PC-9 (cell line): Measurements from ENCODE around the gene IMP4. TPM values are rescaled to one million over a fixed set of nuclear protein-coding genes. Genes with fewer than 3 reads are reported as not detected.

Source experiments
- BruUV-seq: library from RNA; stranded (reverse); fragments of 400-500 nt; replicated peaks from 2 replicates; lab custom pipeline; 2021; lab: Mats Ljungman, UMichigan
- CTCF ChIA-PET: fragments of 300-600 bp; sonication (Branson Sonifier 250); formaldehyde crosslinking; loops from one replicate; lab custom pipeline; 2022; ENCODE audit warnings: antibody characterized with exemption; lab: Charles Lee
- POLR2A ChIA-PET: fragments of 300-600 bp; sonication (Branson Sonifier 250); formaldehyde crosslinking; loops from one replicate; lab custom pipeline; 2022; ENCODE audit warnings: antibody characterized with exemption; ENCODE audit not compliant: unreplicated experiment; lab: Charles Lee
- DNase-seq, 2 experiments: peaks; one replicate each; pipeline versions ENCODE4 v3.0.0 to v3.0.0-alpha.2; 2015 to 2022; ENCODE audit warnings: mixed read lengths in 1 of 2
- H2AFZ ChIP-seq: fragments of 200-600 bp; sonication (generic); 2 replicates; pipeline ENCODE4 v1.8.1; 2017; ENCODE audit warnings: antibody characterized with exemption
- H3F3A ChIP-seq: fragments of 200-600 bp; sonication (generic); 2 replicates; pipeline ENCODE4 v1.8.1; 2017; ENCODE audit warnings: antibody characterized with exemption, mild to moderate bottlenecking, low read depth; ENCODE audit not compliant: insufficient read depth
- H3K27ac ChIP-seq: fragments of 200-600 bp; sonication (generic); 2 replicates; pipeline ENCODE4 v1.6.1; 2016; ENCODE audit warnings: mixed run types
- H3K27me3 ChIP-seq: fragments of 200-600 bp; sonication (generic); 2 replicates; pipeline ENCODE4 v1.6.1; 2016; ENCODE audit warnings: low read depth, mixed run types; ENCODE audit not compliant: insufficient read depth
- H3K36me3 ChIP-seq: fragments of 200-600 bp; sonication (generic); 2 replicates; pipeline ENCODE4 v1.6.1; 2016; ENCODE audit warnings: low read depth, mixed run types
- H3K4me1 ChIP-seq: fragments of 200-600 bp; sonication (generic); replicated peaks from 2 replicates; pipeline ENCODE4 v1.6.1; 2016; ENCODE audit warnings: mixed run types; ENCODE audit not compliant: insufficient read depth
- H3K4me2 ChIP-seq: fragments of 200-600 bp; sonication (generic); 2 replicates; pipeline ENCODE4 v1.6.1; 2017; ENCODE audit warnings: mixed run types
- H3K4me3 ChIP-seq: fragments of 200-600 bp; sonication (generic); 2 replicates; pipeline ENCODE4 v1.6.1; 2016; ENCODE audit warnings: mixed run types
- H3K79me2 ChIP-seq: fragments of 200-600 bp; sonication (generic); 2 replicates; pipeline ENCODE4 v1.6.1; 2017; ENCODE audit warnings: low read depth, mixed run types
- H3K9me2 ChIP-seq: fragments of 200-600 bp; sonication (generic); 2 replicates; pipeline ENCODE4 v1.8.1; 2017; ENCODE audit warnings: mild to moderate bottlenecking; ENCODE audit not compliant: insufficient read depth
- H3K9me3 ChIP-seq: fragments of 200-600 bp; sonication (generic); 2 replicates; pipeline ENCODE4 v1.8.1; 2016; ENCODE audit warnings: low read depth; ENCODE audit not compliant: insufficient read depth
- H4K20me1 ChIP-seq: fragments of 200-600 bp; sonication (generic); 2 replicates; pipeline ENCODE4 v1.8.1; 2017; ENCODE audit not compliant: insufficient read depth
- EZH2 ChIP-seq: fragments of 200-600 bp; sonication (generic); IDR thresholded peaks from 2 replicates; pipeline ENCODE4 v1.8.0; 2017; ENCODE audit warnings: antibody characterized with exemption, low read depth
- intact Hi-C: fragments of 100-400 bp; cut with micrococcal nuclease; formaldehyde crosslinking; loops from one replicate; pipeline ENCODE4 v1.10.0; 2022; ENCODE audit not compliant: unreplicated experiment
- total RNA-seq: library from RNA; stranded (reverse); gene quantifications from 2 replicates; pipeline ENCODE4 v1.2.3, GENCODE V29; 2021
- TF ChIP-seq, protein P1 (sequence below): fragments of 200-600 bp; sonication (generic); conservative IDR thresholded peaks from 2 replicates; pipeline ENCODE4 v1.6.1; 2017; ENCODE audit warnings: mixed run types, antibody characterized with exemption, mild to moderate bottlenecking, moderate library complexity

IMP4 gene
- total RNA-seq, 1 experiment from 2014 or later, result 76.8 TPM

DNA sequence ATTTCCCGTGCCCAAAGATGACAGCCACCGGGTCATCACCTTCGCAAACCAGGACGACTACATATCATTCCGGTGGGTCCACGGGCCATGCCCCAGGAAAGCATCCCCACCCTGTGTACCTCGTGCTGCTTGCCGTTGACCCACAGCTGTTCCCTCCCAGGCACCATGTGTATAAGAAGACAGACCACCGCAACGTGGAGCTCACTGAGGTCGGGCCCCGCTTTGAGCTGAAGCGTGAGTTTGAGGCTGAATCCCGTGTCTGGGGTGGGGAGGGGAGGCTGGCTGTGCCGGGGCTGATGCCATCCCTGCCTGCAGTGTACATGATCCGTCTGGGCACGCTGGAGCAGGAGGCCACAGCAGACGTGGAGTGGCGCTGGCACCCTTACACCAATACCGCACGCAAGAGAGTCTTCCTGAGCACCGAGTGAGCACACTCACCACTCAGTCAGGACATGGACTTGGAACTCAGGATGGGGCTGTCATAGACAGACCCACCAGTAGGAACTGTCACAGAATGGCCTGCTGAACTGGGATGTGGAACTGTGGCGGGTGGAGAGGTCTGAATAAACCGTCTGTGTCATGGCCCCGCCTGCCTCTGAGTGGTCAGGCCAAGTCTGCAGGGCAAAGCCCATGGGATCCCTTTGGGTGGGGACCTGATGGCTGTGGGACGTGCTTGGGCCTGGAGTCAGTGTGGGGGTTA, 3.5 kb downstream of the IMP4 start:
- ChIA-PET POLR2A (no interaction called here), CTCF (no interaction called here)
- Histone ChIP-seq H3K79me2 (peaks cover 19% of the 10 kb centered on the region), H3K4me1 (peaks cover 8% of the 10 kb centered on the region; the same call in 1 of the 2 replicates), H3K9me2 (no peaks in the 10 kb centered on the region), H3K9me3 (no peaks in the 10 kb centered on the region), H3K36me3 (peaks cover 8% of the 10 kb centered on the region; the same call in 1 of the 2 replicates), H3K4me2 (no peak overlapping the region), H3K27me3 (no peaks in the 10 kb centered on the region), H3F3A (peaks cover 11% of the 10 kb centered on the region; the same call in 1 of the 2 replicates), H2AFZ (no peak overlapping the region), H3K27ac (no peak overlapping the region), H4K20me1 (peaks cover 9% of the 10 kb centered on the region), H3K4me3 (no peak overlapping the region)
- BruUV-seq, result no TSS peak
- intact Hi-C loops, result no loop called here
- no peak for DNase-seq
- no peak for TF ChIP-seq EZH2
- TF ChIP-seq, protein P1, sequence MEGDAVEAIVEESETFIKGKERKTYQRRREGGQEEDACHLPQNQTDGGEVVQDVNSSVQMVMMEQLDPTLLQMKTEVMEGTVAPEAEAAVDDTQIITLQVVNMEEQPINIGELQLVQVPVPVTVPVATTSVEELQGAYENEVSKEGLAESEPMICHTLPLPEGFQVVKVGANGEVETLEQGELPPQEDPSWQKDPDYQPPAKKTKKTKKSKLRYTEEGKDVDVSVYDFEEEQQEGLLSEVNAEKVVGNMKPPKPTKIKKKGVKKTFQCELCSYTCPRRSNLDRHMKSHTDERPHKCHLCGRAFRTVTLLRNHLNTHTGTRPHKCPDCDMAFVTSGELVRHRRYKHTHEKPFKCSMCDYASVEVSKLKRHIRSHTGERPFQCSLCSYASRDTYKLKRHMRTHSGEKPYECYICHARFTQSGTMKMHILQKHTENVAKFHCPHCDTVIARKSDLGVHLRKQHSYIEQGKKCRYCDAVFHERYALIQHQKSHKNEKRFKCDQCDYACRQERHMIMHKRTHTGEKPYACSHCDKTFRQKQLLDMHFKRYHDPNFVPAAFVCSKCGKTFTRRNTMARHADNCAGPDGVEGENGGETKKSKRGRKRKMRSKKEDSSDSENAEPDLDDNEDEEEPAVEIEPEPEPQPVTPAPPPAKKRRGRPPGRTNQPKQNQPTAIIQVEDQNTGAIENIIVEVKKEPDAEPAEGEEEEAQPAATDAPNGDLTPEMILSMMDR, result no peak

DNA sequence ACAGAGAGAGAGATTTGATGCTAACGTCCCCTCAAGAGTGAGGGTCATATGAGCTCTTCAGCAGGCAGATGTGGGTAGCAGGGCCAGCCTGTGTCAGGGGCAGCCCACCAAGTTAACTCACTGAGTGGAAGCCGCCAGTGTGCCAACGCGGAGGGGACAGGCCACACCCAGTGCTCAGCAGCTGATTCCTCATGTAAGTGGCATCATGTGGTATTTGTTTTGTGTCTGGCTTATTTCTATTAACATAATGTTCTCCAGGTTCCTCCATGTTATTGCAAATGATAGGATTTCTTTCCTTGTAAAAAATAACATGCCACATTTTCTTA, 4.0 kb downstream of the IMP4 start:
- H4K20me1 ChIP-seq, result peaks cover 9% of the 10 kb centered on the region
- no peak overlapping the region for H2AFZ ChIP-seq
- peaks cover 19% of the 10 kb centered on the region for H3K79me2 ChIP-seq
- no peak overlapping the region for H3K27ac ChIP-seq
- TF ChIP-seq EZH2, result no peak
- TF ChIP-seq, protein P1, result no peak
- CTCF ChIA-PET, result no interaction called here
- POLR2A ChIA-PET, result no interaction called here
- peaks cover 8% of the 10 kb centered on the region; the same call in 1 of the 2 replicates for H3K36me3 ChIP-seq
- intact Hi-C loops, result no loop called here
- H3F3A ChIP-seq, result peaks cover 11% of the 10 kb centered on the region; the same call in 1 of the 2 replicates
- no peaks in the 10 kb centered on the region for H3K9me3 ChIP-seq
- no TSS peak for BruUV-seq
- DNase-seq, result no peak
- H3K4me2 ChIP-seq, result no peak overlapping the region
- peaks cover 6% of the 10 kb centered on the region; the same call in 1 of the 2 replicates for H3K4me1 ChIP-seq
- no peaks in the 10 kb centered on the region for H3K27me3 ChIP-seq
- no peaks in the 10 kb centered on the region for H3K9me2 ChIP-seq
- H3K4me3 ChIP-seq, result no peak overlapping the region

DNA sequence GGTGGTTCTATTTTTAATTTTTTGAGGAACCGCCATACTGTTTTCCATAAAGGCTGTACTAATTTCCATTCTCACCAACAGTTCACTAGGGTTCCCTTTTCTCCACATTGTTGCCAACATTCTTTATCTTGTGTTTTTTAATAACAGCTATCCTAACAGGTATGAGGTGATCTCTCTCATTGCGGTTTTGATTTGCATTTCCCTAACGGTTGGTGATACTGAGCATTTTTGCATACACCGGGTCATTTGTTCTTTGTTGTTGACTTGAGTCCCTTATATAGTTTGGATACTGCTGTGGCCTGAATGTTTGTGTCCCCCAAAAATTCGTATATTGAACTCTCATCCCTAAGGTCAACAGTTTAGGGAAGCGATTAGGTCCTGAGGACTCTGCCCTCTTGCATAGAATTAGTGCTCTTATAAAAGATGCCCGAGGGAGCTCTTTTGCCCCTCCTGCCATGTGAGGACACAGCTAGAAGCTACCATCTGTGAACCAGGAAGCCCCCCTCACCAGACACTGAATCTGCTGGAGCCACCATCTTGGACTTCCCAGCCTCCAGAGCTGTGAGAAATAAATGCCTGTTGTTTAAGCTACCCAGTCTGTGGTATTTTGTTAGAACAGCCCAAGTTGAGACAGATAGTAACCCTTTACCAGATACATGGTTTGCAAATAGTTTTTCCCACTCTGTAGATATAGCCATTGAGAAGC, 4.7 kb downstream of the IMP4 start:
- H2AFZ ChIP-seq, result no peak overlapping the region
- TF ChIP-seq, protein P1, result no peak
- no peak for TF ChIP-seq EZH2
- H4K20me1 ChIP-seq, result peaks cover 9% of the 10 kb centered on the region
- H3K4me1 ChIP-seq, result peaks cover 6% of the 10 kb centered on the region; the same call in 1 of the 2 replicates
- no peaks in the 10 kb centered on the region for H3K9me2 ChIP-seq
- no TSS peak for BruUV-seq
- H3K9me3 ChIP-seq, result no peaks in the 10 kb centered on the region
- no peak for DNase-seq
- H3F3A ChIP-seq, result peaks cover 11% of the 10 kb centered on the region; the same call in 1 of the 2 replicates
- H3K36me3 ChIP-seq, result peaks cover 8% of the 10 kb centered on the region; the same call in 1 of the 2 replicates
- POLR2A ChIA-PET, result interaction anchor here (0.6 kb wide), 1 partner anchor 94 kb away, joined by 3 read pairs; no protein-coding TSS in a partner anchor
- no peak overlapping the region for H3K4me2 ChIP-seq
- no peak overlapping the region for H3K4me3 ChIP-seq
- peaks cover 19% of the 10 kb centered on the region for H3K79me2 ChIP-seq
- no peaks in the 10 kb centered on the region for H3K27me3 ChIP-seq
- no peak overlapping the region for H3K27ac ChIP-seq
- intact Hi-C loops, result no loop called here
- CTCF ChIA-PET, result no interaction called here
